ENCODE results near the gene OR5L1. TPM values are rescaled to one million over a fixed set of nuclear protein-coding genes. Genes with fewer than 3 reads are reported as not detected.

OR5L1 gene
- not detected in 2 replicates for polyA plus RNA-seq

GRCh38 chr11:55811067-55811466, at the start of gene OR5L1:
Gene OR5L1 (plus strand): TSS chr11:55811367. CDS start chr11:55811467, 100 bp downstream.

DNA sequence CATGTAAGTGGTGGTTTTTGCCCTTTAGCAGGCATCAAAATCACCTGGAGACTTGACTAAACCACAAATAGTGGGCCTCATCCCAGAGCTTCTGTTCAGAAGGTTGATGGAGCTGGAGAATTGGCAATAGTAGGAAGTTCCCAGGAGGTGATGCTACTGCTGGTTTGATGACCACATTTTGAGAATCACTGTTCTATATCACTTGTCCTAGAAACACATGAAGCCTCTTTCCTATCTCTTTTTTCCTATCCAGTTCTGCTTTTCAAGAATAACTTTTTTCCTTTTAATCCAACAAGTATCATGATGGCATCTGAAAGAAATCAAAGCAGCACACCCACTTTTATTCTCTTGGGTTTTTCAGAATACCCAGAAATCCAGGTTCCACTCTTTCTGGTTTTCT, 38.0 kb upstream of the OR5L1 start, which contains the start of gene OR5D13:
OR5D13 (plus strand) TSS at position 301 of the 400 bp plus-strand sequence; CDS start at position 301, 0 bp downstream.

DNA sequence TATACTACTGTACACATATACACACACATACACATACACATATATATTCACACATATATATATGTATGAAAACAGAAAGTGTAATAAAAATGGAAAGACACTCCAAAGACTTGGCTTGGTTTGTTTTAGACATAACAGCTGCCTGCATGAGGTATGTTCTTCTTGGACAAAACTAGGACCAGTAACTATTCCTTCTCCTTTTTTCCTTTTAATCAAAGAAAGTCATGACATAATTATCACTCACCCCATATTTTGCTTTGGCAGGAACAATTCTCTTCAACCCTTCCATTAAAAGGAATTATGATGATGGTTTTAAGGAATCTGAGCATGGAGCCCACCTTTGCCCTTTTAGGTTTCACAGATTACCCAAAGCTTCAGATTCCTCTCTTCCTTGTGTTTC, 15.9 kb upstream of the OR5L1 start, which contains the start of gene OR5D14:
OR5D14 (plus strand) TSS at position 301 of the 400 bp plus-strand sequence; CDS start at position 301, 0 bp downstream.

GRCh38 chr11:55819330-55819729, 8.2 kb downstream of the OR5L1 start, which contains the start of gene OR5D18:
Gene OR5D18 (plus strand): TSS chr11:55819630. CDS start chr11:55819630, 0 bp downstream.

DNA sequence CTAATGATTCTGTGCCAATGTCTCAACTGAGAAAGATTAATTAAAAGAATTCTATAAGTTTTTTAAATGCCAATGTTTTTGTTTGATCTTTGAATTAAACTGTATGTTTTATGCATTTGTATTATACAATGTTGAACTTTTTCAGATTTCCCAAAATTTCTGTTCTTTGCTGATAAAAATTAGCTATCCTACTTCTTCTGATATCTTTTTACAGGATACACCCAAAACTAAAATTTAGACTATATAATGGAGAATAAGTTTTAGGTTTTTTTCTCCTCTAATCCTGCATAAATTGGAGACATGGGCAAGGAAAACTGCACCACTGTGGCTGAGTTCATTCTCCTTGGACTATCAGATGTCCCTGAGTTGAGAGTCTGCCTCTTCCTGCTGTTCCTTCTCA, 15.8 kb downstream of the OR5L1 start, which contains the start of gene OR5L2:
OR5L2 (plus strand) TSS at position 301 of the 400 bp plus-strand sequence; CDS start at position 301, 0 bp downstream.

GRCh38 chr11:55838452-55838851, 27.3 kb downstream of the OR5L1 start, which contains the start of gene OR5D16:
Gene OR5D16 (plus strand): TSS chr11:55838752. CDS start chr11:55838752, 0 bp downstream.

Other genes with a start within 250 kb of the OR5L1 start
- not detected in 2 replicates for gene OR4C16, start 239.2 kb upstream of the OR5L1 start, polyA plus RNA-seq
- gene OR4C11, start 203.7 kb upstream of the OR5L1 start, polyA plus RNA-seq, result not detected in 2 replicates
- gene OR4P4, start 176.3 kb upstream of the OR5L1 start, polyA plus RNA-seq, result not detected in 2 replicates
- not detected in 2 replicates for gene OR4S2, start 163.0 kb upstream of the OR5L1 start, polyA plus RNA-seq
- gene OR4C6, start 149.2 kb upstream of the OR5L1 start, polyA plus RNA-seq, result not detected in 2 replicates
- not detected in 2 replicates for gene OR5D13, start 37.9 kb upstream of the OR5L1 start, polyA plus RNA-seq
- gene OR5D14, start 15.8 kb upstream of the OR5L1 start, polyA plus RNA-seq, result not detected in 2 replicates
- not detected in 2 replicates for gene OR5D18, start 8.3 kb downstream of the OR5L1 start, polyA plus RNA-seq
- not detected in 2 replicates for gene OR5L2, start 15.9 kb downstream of the OR5L1 start, polyA plus RNA-seq
- not detected in 2 replicates for gene OR5D16, start 27.4 kb downstream of the OR5L1 start, polyA plus RNA-seq
- gene TRIM51, start 71.9 kb downstream of the OR5L1 start, polyA plus RNA-seq, result not detected in 2 replicates
- gene OR5W2, start 103.2 kb downstream of the OR5L1 start, polyA plus RNA-seq, result not detected in 2 replicates
- not detected in 2 replicates for gene OR5I1, start 125.0 kb downstream of the OR5L1 start, polyA plus RNA-seq
- gene OR10AG1, start 158.6 kb downstream of the OR5L1 start, polyA plus RNA-seq, result not detected in 2 replicates
- gene OR5F1, start 183.3 kb downstream of the OR5L1 start, polyA plus RNA-seq, result not detected in 2 replicates
- not detected in 2 replicates for gene OR5AS1, start 216.3 kb downstream of the OR5L1 start, polyA plus RNA-seq